Effector memory CD8-positive, alpha-beta T cell (primary cell): ENCODE measurements around the gene NT5C2.
"Not testable (repeated sequence)": the region's sequence is repeated elsewhere in the genome, so short reads cannot be mapped to it uniquely, and the experiment has no call there.

Experiments
- ATAC-seq: fragments of 150-1000 bp; cut with Tn5 transposase; replicated peaks from 2 replicates; pipeline ENCODE4 v1.10.0; 2021; ENCODE audit warnings: mild to moderate bottlenecking, moderate library complexity
- DNase-seq, 3 experiments: peaks; one replicate each; pipeline ENCODE4 v3.0.0; 2021
- H3K27ac Mint-ChIP-seq, 2 donors: one replicate each; pipeline ENCODE4 v1.8.0; 2022; ENCODE audit warnings: mild to moderate bottlenecking in 2 of 2, mixed read lengths in 2 of 2, moderate library complexity in 2 of 2
- H3K27me3 Mint-ChIP-seq, 2 donors: one replicate each; pipeline ENCODE4 v1.8.0; 2022; ENCODE audit warnings: mixed read lengths in 2 of 2
- H3K36me3 Mint-ChIP-seq: one replicate; pipeline ENCODE4 v1.8.0; 2022; ENCODE audit warnings: mild to moderate bottlenecking, moderate library complexity, mixed read lengths; ENCODE audit not compliant: insufficient read depth
- H3K4me1 Mint-ChIP-seq, 2 donors: one replicate each; pipeline ENCODE4 v1.8.0; 2022; ENCODE audit warnings: low read depth in 2 of 2, mixed read lengths in 2 of 2
- H3K4me3 Mint-ChIP-seq, 2 donors: one replicate each; pipeline ENCODE4 v1.8.0; 2022; ENCODE audit warnings: mild to moderate bottlenecking in 2 of 2, mixed read lengths in 2 of 2, moderate library complexity in 2 of 2
- H3K9me3 Mint-ChIP-seq, 2 donors: one replicate each; pipeline ENCODE4 v1.8.0; 2022; ENCODE audit warnings: mixed read lengths in 2 of 2

NT5C2 gene

DNA sequence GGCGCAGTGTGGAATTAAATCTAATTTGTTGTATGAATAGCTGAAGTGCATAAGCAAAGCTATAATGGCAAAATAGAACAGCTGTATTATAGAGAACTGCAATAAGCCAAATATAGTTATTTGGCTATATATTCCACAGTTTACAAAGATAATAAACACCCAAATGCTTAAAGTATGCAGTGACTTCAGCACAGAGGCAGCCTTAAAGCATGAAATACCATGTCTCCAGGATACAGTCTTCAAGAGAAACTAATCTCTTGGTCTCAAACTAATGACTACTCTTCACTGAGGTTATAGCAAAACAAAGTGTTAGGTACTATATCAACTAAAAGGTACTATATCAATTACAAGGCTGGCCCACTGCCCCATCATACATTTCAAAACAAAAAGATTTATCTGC, 48.0 kb downstream of the NT5C2 start:
- no peaks in the 10 kb centered on the region for H3K9me3 Mint-ChIP-seq
- ATAC-seq, result no peak
- no peak for DNase-seq
- no peaks in the 10 kb centered on the region for H3K27me3 Mint-ChIP-seq
- peaks cover 6 to 15% of the 10 kb centered on the region in 2 donors for H3K4me1 Mint-ChIP-seq
- peaks cover 14% of the 10 kb centered on the region for H3K36me3 Mint-ChIP-seq
- no peak overlapping the region for H3K4me3 Mint-ChIP-seq
- no peak overlapping the region for H3K27ac Mint-ChIP-seq

- Mint-ChIP-seq H3K4me3 (no peak overlapping the region), H3K9me3 (no peaks in the 10 kb centered on the region), H3K27me3 (no peaks in the 10 kb centered on the region), H3K4me1 (peaks cover 5 to 15% of the 10 kb centered on the region in 2 donors), H3K27ac (no peak overlapping the region), H3K36me3 (peaks cover 14% of the 10 kb centered on the region)
- ATAC-seq (no peak), DNase-seq (no peak)
Measured at GRCh38 chr10:103144041-103144440, 49.0 kb downstream of the NT5C2 start.

DNA sequence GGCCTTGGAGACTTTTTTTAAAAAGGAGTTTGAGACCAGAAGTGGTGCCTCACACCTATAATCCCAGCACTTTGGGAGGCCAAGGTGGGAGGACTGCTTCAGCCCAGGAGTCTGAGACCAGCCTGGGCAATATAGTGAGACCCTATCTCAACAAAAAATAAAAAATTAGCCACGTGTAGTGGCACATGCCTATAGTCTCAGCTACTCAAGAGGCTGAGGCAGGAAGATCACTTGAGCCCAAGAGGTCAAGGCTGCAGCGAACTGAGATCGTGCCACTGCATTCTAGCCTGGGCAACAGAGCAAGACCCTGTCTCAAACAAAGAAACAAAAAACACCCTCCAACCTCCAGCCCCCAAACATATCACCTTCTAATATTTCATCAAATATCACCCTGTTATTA, 49.4 kb downstream of the NT5C2 start:
- H3K27ac Mint-ChIP-seq, result not testable (repeated sequence)
- Mint-ChIP-seq H3K36me3 (peaks cover 18% of the 10 kb centered on the region), H3K4me1 (peaks cover 5 to 15% of the 10 kb centered on the region in 2 donors)

GRCh38 chr10:103141950-103142349, 51.1 kb downstream of the NT5C2 start:
- H3K27ac Mint-ChIP-seq, result no peak overlapping the region
- H3K4me1 Mint-ChIP-seq, result peaks cover 3 to 12% of the 10 kb centered on the region in 2 donors
- H3K9me3 Mint-ChIP-seq, result no peaks in the 10 kb centered on the region
- H3K27me3 Mint-ChIP-seq, result no peaks in the 10 kb centered on the region
- no peak for DNase-seq
- no peak overlapping the region for H3K4me3 Mint-ChIP-seq
- ATAC-seq, result no peak
- peaks cover 27% of the 10 kb centered on the region for H3K36me3 Mint-ChIP-seq

More for the DNA sequence above, 49.4 kb downstream of the NT5C2 start:
- not testable (repeated sequence) for H3K4me3 Mint-ChIP-seq, ATAC-seq, DNase-seq, H3K27me3 Mint-ChIP-seq, H3K9me3 Mint-ChIP-seq

- H3K9me3 Mint-ChIP-seq, result no peaks in the 10 kb centered on the region
- H3K27ac Mint-ChIP-seq, result no peak overlapping the region
- no peak overlapping the region for H3K4me3 Mint-ChIP-seq
- peaks cover 3 to 8% of the 10 kb centered on the region in 2 donors for H3K4me1 Mint-ChIP-seq
- DNase-seq (no peak), ATAC-seq (no peak)
- H3K27me3 Mint-ChIP-seq, result no peaks in the 10 kb centered on the region
- peaks cover 39% of the 10 kb centered on the region for H3K36me3 Mint-ChIP-seq
Measured at GRCh38 chr10:103140469-103140868, 52.6 kb downstream of the NT5C2 start.

DNA sequence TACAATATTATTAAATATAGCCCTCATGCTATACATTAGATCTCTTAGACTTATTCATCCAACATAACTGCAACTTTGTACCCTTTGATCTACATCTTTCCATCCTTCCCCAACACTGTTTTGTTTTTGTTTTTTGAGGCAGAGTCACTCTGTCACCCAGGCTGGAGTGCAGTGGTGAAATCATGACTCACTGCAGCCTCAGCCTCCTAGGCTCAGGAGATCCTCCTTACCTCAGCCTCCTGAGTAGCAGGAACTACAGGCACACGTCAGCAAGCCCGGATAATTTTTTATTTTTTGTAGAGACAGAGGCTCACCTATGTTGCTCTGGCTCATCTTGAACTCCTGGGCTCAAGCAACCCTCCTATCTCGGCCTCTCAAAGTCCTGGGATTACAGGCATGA, 53.3 kb downstream of the NT5C2 start:
- no peak for DNase-seq
- H3K36me3 Mint-ChIP-seq, result peaks cover 44% of the 10 kb centered on the region

DNA sequence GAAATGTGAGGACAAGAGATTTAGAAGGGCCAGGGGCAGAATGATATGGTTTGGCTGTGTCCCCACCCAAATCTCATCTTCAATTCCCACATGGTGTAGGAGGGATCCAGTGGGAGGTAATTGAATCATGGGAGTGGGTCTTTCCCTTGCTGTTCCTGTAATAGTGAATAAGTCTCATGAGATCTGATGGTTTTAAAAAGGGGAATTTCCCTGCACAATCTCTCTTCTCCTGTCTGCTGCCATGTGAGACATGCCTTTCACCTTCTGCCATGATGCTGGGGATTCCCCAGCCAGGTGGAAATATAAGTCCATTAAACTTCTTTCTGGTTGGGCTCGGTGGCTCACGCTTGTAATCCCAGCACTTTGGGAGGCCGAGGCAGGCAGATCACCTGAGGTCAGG, 57.9 kb downstream of the NT5C2 start:
- not testable (repeated sequence) for H3K27ac Mint-ChIP-seq, H3K4me3 Mint-ChIP-seq, ATAC-seq, DNase-seq, H3K9me3 Mint-ChIP-seq, H3K27me3 Mint-ChIP-seq, H3K4me1 Mint-ChIP-seq
- H3K36me3 Mint-ChIP-seq, result peaks cover 49% of the 10 kb centered on the region

More for the DNA sequence above, 53.3 kb downstream of the NT5C2 start:
- H3K27me3 Mint-ChIP-seq, result no peaks in the 10 kb centered on the region
- H3K4me3 Mint-ChIP-seq, result no peak overlapping the region
- peaks cover 0 to 8% of the 10 kb centered on the region in 2 donors for H3K4me1 Mint-ChIP-seq
- no peaks in the 10 kb centered on the region for H3K9me3 Mint-ChIP-seq
- no peak for ATAC-seq
- H3K27ac Mint-ChIP-seq, result peak overlapping the region in 1 of 2 donors; percentile 2

DNA sequence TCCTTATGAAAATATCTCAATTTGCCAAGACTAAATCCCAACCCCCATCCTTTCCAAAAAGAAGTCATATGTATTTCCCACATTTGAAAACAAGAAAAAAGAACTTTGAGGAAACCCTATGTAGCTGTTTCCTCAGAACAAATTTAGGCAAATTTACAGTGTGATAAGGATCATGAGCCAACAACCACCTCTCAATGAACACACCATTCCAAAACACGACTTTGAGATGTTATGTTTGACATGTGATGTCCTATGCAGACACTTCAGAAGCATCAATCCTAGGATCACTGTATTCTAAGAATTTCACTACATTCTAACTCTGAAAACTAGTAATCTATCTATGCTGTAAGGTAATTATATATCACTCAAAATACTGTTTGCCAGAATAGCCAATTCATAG, 62.2 kb downstream of the NT5C2 start:
- Mint-ChIP-seq H3K27me3 (no peaks in the 10 kb centered on the region), H3K9me3 (no peaks in the 10 kb centered on the region), H3K4me1 (peaks cover 6 to 10% of the 10 kb centered on the region in 2 donors), H3K4me3 (no peak overlapping the region), H3K27ac (peak overlapping the region in 1 of 2 donors; percentile 54), H3K36me3 (peaks cover 25% of the 10 kb centered on the region)
- DNase-seq (no peak), ATAC-seq (no peak)

GRCh38 chr10:103130180-103130579, 62.9 kb downstream of the NT5C2 start:
- DNase-seq, H3K9me3 Mint-ChIP-seq, H3K27me3 Mint-ChIP-seq, H3K4me3 Mint-ChIP-seq, ATAC-seq, H3K27ac Mint-ChIP-seq: not testable (repeated sequence)
- Mint-ChIP-seq H3K36me3 (peaks cover 21% of the 10 kb centered on the region), H3K4me1 (peaks cover 7 to 12% of the 10 kb centered on the region in 2 donors)

- Mint-ChIP-seq H3K27ac (peak overlapping the region in 1 of 2 donors; percentile 25), H3K27me3 (no peaks in the 10 kb centered on the region), H3K36me3 (peaks cover 16% of the 10 kb centered on the region), H3K9me3 (no peaks in the 10 kb centered on the region), H3K4me1 (peaks cover 6 to 9% of the 10 kb centered on the region in 2 donors), H3K4me3 (no peak overlapping the region)
- DNase-seq, result no peak
- no peak for ATAC-seq
Measured at GRCh38 chr10:103127241-103127640, 65.8 kb downstream of the NT5C2 start.

- no peak overlapping the region for H3K4me3 Mint-ChIP-seq
- ATAC-seq (no peak), DNase-seq (no peak)
- peaks cover 4 to 6% of the 10 kb centered on the region in 2 donors for H3K4me1 Mint-ChIP-seq
- no peaks in the 10 kb centered on the region for H3K9me3 Mint-ChIP-seq
- H3K36me3 Mint-ChIP-seq, result peaks cover 4% of the 10 kb centered on the region
- peak overlapping the region in 1 of 2 donors; percentile 91 for H3K27ac Mint-ChIP-seq
- H3K27me3 Mint-ChIP-seq, result no peaks in the 10 kb centered on the region
Measured at GRCh38 chr10:103125323-103126267, 67.5 kb downstream of the NT5C2 start.

DNA sequence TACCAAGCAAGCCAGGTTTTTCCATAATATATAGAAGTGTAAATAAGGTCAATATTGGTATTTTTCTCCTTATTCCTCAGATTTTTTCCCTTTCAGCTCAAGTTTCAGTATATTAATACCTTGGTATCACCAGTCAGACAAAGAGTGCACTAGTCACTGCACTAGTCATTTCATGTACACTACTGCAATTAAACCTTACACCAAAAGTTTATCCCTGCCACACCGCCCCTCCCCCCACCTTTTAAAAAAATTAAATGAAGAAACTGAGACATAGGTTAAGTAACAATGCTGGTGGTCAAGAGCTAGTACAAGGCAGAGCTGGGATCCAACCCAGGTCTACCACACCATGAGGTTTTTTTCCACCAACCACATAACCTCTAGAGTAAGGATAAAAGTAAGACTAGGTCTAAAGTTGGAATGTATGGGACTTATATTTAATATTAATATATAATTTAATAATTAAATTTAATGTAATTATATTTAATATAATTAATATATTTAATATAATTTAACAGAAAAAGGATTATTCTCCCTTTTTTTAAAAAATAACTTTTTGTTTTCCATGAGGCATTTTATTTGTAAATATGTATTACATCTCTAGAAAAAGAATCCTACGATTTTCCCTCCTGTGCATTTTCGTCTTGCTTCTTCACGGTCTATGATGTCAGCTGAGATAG, 68.5 kb downstream of the NT5C2 start:
- no peak overlapping the region for H3K27ac Mint-ChIP-seq
- DNase-seq (no peak), ATAC-seq (no peak)
- H3K4me1 Mint-ChIP-seq, result peaks cover 4 to 6% of the 10 kb centered on the region in 2 donors
- no peaks in the 10 kb centered on the region for H3K27me3 Mint-ChIP-seq
- H3K4me3 Mint-ChIP-seq, result no peak overlapping the region
- peaks cover 5% of the 10 kb centered on the region for H3K36me3 Mint-ChIP-seq
- no peaks in the 10 kb centered on the region for H3K9me3 Mint-ChIP-seq

DNA sequence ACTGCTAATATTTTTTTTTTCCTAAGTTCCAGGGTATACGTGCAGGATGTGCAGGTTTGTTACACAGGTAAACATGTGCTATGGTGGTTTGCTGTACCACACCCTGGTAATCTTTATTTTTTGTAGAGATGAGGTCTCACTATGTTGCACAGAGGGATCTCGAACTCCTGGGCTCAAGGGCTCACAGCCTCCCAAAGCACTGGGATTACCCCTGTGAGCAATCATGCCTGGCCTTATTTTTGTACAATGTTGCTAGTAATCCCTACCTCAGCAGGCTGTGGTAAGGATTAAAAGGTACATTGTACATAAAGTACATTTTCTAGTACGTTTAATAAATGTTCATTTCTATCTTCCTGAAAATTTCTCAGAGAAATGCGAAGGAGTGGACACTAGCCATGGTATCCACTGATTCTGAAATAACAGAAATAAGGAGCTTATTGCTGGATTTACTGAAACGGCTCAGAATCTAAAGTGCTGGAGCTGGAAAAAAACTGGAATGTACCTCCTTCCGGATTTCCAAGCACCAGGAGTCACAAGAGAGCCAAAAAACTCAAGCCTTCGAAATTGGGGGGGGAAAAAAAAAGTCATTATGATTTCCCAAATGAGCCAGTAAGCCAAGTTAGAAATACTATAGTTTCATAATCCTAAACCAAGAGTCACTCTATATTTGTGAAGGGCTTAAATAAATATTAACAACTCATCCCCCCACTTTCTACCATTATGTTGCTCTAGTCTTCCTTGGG, 69.6 kb downstream of the NT5C2 start:
- Mint-ChIP-seq H3K4me1 (peaks cover 4 to 6% of the 10 kb centered on the region in 2 donors), H3K9me3 (no peaks in the 10 kb centered on the region), H3K27ac (no peak overlapping the region), H3K36me3 (peaks cover 5% of the 10 kb centered on the region), H3K27me3 (no peaks in the 10 kb centered on the region), H3K4me3 (no peak overlapping the region)
- DNase-seq (no peak), ATAC-seq (no peak)
